Measurements from ENCODE around the gene ZNF592.

- TF ChIP-seq MYC (IDR thresholded peaks at IDR 0.05; ENCODE audit: low read depth, low read length) (no peak), CTCF (IDR thresholded peaks at IDR 0.05; ENCODE audit: extremely low read depth in 1 of 2, insufficient read depth in 1 of 2, low read depth in 1 of 2, low read length in 2 of 2) (no peak), EZH2 (IDR thresholded peaks at IDR 0.05; ENCODE audit: borderline replicate concordance, low read depth, low read length, severe bottlenecking) (no peak), POLR2A (IDR thresholded peaks at IDR 0.05; ENCODE audit: low read depth, low read length) (no peak), JUN (IDR thresholded peaks at IDR 0.05; ENCODE audit: borderline replicate concordance, insufficient read depth, insufficient read length, low read depth) (no peak)
Observed at GRCh38 chr15:84811828-84812227, 63.4 kb downstream of the ZNF592 start.
